Glomerular visceral epithelial cell (primary cell): Measurements from ENCODE around the gene INCA1.

Source experiments
- DNase-seq: peaks from one replicate; pipeline ENCODE4 v3.0.0-alpha.2; 2016; ENCODE audit errors: extremely low spot score

Gene INCA1

GRCh38 chr17:4948166-4948930 lies 49.0 kb downstream of the INCA1 start, which contains the start of gene PFN1:
PFN1 (minus strand) TSS chr17:4948530; CDS start chr17:4948394, 136 bp downstream.
- DNase-seq = peak; percentile 93

DNA sequence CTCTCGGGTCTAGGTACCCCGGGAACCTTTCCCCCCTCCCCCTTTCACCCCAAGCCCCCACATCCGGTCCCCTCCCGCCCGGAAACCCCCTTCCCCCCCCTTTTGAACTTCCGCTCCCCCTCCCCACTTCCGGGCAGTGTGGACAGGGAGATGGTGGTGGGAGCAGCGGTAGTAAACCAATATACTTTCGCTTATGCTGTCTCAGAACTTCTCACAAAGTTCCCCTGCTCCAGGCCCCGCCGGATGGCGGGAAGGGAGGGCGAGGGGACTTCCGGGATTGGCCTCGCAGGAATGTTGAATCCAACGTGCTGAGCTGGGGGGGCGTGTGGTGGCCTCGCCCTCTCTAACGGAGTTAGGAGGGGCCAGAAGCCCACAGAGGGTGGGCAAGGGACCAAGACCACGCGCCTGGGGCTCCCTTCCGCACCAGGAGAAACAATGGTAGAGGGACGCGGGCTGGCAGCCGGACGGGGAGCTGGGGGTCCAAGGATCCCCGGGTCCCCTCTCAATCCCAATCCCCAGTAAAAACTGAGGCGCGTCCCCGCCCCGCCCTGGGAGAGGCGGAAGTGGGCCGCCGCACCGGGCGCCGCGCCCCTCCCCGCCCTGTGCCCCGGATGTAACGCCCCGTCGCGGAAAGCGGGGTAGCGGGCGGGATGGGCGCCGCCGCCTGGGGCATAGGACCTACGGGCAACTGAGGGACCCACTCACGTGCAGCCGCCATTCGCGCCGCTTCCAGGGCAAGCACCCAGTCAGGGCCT lies 49.7 kb downstream of the INCA1 start:
- DNase-seq = peak; percentile 73

DNA sequence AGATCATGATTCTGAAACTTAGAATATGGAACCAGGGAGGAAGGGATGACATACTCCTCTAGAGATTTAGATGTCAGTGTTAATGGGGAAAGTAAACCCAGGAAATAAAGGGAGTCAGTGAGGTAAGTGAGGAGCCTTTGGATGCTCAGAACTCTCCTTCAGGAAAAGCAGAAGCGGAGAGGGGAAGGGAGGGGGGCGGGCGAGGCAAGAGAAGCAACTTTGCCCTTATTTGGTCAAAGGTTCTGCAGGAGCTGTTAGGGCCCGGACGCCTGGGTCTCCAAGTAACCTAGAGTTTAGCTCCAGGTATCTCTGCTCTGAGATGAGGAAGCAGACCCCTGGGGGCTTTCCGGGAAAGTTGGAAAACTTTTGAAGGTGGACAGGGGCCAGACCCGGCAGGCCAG lies 50.3 kb downstream of the INCA1 start:
- no peak for DNase-seq

DNA sequence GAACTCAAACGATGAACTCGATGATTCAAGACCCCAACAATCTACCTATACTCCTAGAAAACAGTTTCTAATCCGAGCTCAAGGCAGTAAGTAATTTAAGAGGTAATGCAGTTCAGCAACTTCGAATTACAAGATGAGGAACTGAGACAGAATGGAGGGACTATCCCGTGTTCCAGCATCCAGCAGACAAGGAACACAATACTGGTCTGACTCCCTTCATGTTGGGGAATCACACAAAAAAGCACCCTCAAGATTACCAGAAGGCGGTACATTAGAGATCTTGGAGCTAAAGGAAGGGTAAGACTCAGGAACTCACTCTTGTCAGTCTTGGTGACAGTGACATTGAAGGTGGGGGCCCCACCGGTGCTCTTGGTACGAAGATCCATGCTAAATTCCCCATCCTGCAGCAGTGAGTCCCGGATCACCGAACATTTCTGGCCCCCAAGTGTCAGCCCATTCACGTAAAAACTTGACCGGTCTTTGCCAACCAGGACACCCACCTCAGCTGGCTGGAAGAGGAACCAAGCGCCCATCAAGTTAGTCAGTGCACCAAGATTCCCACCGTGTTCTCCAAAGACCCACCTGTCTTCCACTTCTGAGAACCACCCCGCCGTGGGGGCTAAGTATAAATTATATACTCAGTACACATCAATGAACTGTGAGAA lies 50.9 kb downstream of the INCA1 start:
- no peak for DNase-seq

GRCh38 chr17:4945944-4946280 lies 51.4 kb downstream of the INCA1 start:
- DNase-seq = no peak

DNA sequence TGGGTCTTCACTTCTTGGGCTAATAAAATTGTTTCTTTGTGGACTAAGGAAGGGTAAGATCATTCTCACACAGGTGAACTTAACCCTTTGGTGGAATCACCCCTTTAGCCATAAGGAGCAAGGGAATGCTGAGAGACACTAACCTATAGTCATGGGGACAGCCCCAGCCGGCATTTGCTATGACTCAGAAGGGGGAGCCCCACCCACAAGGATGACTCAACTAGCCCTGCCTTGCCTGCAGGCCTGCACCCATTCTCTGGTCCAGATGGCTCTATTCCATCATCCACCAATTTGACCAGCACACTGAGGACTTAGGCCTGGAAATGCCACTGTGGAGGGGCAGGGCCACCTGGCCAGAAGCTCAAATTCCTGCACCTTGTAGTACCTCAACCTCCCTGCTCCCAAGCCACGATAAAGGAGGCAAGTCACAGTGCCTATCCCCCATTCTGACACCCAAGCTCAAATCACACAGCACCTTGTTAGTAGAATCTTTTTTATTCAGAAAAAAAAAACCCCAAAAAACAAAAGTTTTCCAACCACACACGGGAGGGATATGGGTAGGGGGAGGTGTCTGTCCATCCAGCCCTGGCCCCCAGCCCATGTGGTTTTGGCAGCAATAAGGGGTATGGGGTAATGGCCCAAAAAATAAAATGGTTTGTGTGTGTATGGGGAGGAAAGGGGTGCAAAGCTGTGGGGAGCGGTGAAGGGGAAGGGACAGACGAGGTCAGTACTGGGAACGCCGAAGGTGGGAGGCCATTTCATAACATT lies 52.0 kb downstream of the INCA1 start:
- peak; percentile 93 for DNase-seq

- DNase-seq = no peak
Observed at GRCh38 chr17:4944554-4945175, 52.7 kb downstream of the INCA1 start.

DNA sequence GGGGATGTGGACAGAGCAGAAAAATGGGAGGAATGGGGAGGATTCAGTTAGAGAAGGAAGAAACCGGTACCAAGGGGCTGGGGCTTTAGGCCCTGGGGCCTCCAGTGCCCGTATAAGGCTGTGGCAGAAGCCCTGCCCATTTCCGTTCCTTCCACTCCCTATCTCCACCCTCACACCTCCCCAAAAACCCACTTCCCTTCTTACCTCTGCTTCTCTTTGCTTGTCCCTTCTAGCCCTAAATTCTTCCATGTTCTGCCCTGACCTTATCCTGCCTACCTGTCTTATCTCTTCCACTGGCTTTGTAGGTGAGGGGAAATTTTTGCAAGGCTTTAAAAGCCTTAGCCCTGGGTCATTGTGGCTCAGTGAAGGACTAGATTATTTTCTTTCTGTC lies 53.2 kb downstream of the INCA1 start:
- no peak for DNase-seq

DNA sequence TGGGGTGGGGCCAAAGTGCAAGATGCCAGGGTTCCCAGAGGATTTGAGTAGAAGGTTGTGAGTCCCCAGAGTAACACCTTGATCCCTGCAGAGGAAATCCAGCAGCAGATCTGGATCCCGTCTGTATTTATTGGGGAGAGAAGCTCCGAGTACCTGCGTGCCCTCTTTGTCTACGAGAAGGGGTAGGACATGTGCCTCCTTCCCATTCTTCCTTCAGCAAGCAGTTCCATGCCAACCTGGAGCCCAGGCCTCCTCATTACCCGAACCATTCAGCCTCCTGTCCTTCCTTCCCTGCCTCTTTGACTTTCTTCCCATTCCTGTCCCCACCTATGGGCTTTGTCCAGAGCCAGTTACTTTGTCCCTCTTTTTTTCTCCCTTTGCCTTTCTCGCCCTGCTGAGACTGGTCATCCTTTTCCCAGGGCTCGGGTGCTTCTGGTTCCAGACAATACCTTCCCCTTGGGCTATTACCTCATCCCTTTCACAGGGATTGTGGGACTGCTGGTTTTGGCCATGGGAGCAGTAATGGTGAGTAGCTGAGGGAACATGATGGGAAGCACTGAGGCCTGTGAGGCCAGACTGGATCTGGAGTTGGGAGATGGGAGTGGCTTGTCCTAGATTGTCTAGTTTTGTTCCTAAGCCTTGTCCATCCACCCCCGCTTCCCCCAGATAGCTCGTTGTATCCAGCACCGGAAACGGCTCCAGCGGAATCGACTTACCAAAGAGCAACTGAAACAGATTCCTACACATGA lies 54.4 kb downstream of the INCA1 start:
- DNase-seq = no peak

GRCh38 chr17:4941319-4941610 lies 56.1 kb downstream of the INCA1 start:
- no peak for DNase-seq

- no peak for DNase-seq
Observed at GRCh38 chr17:4940555-4941318, 56.6 kb downstream of the INCA1 start.

GRCh38 chr17:4939796-4940554 lies 57.3 kb downstream of the INCA1 start, which contains the start of the genes RNF167 and SLC25A11:
RNF167 (plus strand) TSS chr17:4940268; CDS start chr17:4940910, 642 bp downstream.
SLC25A11 (minus strand) TSS chr17:4940046; CDS start chr17:4939910, 136 bp downstream.
- peak; percentile 99 for DNase-seq

GRCh38 chr17:4939546-4939795 lies 57.9 kb downstream of the INCA1 start:
- no peak for DNase-seq

DNA sequence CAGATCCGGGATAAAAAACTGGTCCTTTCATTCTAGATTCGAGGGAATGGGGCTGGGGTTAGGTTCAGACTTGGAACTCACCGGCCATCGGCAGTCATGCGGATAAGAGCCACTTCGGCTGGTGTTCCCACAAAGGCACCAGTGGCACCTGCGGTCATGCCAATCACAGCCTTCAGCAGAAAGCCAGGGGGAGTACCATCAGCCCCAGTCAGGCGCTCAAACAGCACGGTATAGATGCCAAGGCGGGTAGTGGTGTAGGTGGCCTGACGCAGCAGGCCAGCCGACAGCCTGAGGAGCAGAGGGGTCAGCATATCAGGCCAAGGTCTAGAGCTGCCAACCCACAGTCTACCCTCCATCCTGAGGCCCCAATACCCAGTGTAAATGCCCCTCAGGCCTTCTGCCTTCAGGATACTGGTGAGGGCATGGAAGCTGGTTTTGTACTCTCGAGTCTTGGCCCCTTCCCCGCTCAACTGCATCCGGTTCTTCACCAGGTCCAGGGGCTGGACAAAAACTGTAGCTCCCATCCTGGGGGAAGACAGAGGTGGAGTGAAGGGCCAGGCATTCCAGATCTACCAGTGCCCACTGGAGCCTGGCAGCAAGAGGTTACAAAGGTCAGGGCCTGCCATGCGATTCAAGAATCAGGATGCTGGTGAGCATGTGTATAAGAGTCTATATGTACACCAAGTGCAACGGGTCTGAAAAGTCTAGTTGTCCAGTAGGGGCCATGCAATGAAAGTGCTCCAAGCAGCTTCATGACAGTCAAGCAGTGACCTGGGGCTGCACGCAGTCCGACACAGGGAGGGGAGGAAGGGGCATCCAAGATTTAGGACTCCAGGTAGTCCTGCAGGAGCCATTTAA lies 58.4 kb downstream of the INCA1 start:
- no peak for DNase-seq
